Activated CD4-positive, alpha-beta T cell treated with anti-CD3 and anti-CD28 coated beads, Interleukin-2, amount 50 U/mL, for 24 hours (primary cell): ENCODE measurements around the gene AFM.

Experiments used
- DNase-seq, 2 donors: peaks; one replicate each; pipeline ENCODE4 v3.0.0-alpha.2; 2020; ENCODE audit warnings: low read depth in 1 of 2, low spot score in 1 of 2

The AFM gene

GRCh38 chr4:73481358-73481757, at the start of gene AFM:
TSS of gene AFM (plus strand) at chr4:73481745. CDS start at chr4:73481776, 31 bp downstream.
- DNase-seq = no peak

GRCh38 chr4:73431813-73432168, 49.8 kb upstream of the AFM start:
- no peak for DNase-seq

DNA sequence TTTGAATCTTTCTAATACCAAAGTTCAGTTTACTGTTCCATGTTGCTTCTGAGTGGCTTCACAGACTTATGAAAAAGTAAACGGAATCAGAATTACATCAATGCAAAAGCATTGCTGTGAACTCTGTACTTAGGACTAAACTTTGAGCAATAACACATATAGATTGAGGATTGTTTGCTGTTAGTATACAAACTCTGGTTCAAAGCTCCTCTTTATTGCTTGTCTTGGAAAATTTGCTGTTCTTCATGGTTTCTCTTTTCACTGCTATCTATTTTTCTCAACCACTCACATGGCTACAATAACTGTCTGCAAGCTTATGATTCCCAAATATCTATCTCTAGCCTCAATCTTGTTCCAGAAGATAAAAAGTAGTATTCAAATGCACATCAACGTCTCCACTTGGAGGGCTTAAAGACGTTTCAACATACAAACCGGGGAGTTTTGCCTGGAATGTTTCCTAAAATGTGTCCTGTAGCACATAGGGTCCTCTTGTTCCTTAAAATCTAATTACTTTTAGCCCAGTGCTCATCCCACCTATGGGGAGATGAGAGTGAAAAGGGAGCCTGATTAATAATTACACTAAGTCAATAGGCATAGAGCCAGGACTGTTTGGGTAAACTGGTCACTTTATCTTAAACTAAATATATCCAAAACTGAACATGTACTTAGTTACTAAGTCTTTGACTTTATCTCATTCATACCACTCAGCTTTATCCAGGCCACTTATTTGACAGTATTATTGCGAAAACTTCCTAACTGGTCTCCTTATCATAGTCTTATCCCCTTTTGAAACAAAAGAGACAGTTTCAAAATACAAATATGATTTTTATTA, 49.2 kb upstream of the AFM start:
- no peak for DNase-seq

DNA sequence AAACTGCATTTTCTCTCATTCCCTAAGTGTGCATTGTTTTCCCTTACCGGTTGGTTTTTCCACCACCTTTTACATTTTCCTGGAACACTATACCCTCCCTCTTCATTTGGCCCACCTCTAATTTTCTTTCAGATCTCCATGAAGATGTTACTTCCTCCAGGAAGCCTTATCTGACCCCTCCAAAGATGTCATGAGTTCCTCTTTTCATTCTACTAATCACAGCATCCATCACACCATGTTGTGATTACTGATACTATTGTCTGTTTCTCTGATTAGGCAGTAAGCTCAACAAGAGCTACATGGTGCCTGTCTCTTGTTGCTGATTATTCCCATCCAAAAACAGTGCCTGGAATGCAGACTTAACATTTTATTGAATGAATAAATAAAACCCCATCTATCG, 48.4 kb upstream of the AFM start:
- no peak for DNase-seq

- no peak for DNase-seq
Measured at GRCh38 chr4:73434311-73434710, 47.2 kb upstream of the AFM start.

GRCh38 chr4:73435984-73436383, 45.6 kb upstream of the AFM start, which contains the start of gene AFP:
TSS of gene AFP (plus strand) at chr4:73436221. CDS start at chr4:73436263, 42 bp downstream.
- no peak for DNase-seq

GRCh38 chr4:73436674-73437557, 44.6 kb upstream of the AFM start:
- DNase-seq = no peak

- no peak for DNase-seq
Measured at GRCh38 chr4:73437558-73437956, 44.0 kb upstream of the AFM start.

DNA sequence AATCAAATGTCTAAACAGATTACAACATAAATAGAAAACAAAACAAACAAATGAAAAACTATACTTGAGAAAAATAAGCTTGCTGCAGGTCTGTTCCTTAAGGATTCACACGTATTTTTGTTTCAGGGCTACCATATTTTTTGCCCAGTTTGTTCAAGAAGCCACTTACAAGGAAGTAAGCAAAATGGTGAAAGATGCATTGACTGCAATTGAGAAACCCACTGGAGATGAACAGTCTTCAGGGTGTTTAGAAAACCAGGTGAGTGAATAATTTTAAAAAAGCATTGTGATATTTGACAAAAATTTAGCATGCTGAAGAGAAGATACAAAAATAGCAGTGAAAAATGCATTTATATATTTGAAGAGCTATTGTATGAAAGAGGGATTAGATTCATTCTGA, 43.5 kb upstream of the AFM start:
- DNase-seq = no peak

DNA sequence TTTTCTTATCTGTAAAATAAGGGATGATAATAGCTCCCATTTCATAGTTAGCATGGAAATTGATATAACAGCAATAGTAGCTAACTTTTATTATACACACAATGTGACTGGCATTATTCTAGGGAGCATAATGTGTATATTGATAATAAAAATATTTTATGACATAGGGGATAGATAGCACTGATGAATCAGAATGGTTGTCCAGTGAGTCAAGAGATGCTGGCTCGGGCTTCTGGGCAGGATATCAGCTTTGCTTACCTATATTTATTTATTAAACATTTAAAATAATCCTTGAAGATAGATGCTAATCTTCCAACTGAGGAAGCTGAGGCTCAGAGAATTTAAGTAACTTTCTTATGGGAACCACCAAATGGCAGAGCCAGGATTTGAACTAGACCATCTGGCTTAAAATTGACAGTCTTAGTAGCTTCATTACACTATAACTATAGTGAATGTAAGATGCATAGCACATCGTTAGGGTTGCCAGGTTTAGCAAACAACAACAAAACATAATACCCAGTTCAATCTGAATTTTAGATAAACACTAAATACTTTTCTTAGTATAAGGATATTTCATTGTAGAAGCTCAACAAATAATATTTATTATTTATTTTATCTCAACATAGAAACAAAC, 42.8 kb upstream of the AFM start:
- DNase-seq = no peak

GRCh38 chr4:73439445-73439844, 42.1 kb upstream of the AFM start:
- DNase-seq = no peak

DNA sequence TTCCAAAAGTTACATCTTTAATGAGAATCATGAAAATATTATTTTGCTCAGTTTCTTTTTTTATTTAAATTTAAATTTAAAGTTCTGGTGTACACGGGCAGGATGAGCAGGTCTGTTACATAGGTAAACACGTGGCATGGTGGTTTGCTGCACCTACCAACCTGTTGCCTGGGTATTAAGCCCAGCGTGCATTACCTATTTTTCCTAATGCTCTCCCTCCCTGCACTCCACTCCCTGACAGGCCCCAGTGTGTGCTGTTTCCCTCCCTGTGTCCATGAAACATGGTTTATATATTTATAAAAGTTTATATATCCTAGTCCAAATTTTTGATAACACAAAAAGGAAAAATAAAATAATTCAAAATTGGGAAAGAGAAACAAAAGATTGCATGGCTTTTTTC, 41.6 kb upstream of the AFM start:
- DNase-seq = no peak

DNA sequence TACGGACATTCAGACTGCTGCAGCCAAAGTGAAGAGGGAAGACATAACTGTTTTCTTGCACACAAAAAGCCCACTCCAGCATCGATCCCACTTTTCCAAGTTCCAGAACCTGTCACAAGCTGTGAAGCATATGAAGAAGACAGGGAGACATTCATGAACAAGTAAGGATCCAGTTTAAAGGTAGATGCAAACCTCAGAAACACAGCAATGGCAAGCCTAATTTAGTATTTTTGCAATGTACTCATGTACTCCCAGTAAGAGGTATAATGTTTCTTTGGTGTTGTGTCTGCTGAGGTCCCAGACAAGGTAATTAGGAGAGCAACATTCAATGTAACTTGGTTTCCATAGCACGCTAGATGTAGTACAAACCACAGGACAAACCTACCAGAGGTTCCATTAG, 40.9 kb upstream of the AFM start:
- no peak for DNase-seq

- no peak for DNase-seq
Measured at GRCh38 chr4:73442275-73442674, 39.3 kb upstream of the AFM start.

DNA sequence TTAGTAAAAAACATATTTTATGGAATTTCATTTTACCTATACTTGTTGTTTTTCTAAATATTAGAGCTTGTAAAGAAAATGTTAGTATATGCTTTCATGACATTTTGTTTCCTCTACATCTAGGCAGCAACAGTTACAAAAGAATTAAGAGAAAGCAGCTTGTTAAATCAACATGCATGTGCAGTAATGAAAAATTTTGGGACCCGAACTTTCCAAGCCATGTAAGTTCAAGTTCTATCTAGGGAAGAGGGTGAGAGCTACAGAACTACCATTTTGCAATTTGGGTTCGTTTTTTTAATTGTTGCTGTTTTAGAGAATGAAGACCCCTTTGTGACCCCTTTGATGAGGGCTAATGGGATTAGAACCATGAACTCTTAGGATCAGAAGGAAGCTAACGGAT, 38.3 kb upstream of the AFM start:
- no peak for DNase-seq

GRCh38 chr4:73445383-73446335, 35.9 kb upstream of the AFM start:
- no peak for DNase-seq

DNA sequence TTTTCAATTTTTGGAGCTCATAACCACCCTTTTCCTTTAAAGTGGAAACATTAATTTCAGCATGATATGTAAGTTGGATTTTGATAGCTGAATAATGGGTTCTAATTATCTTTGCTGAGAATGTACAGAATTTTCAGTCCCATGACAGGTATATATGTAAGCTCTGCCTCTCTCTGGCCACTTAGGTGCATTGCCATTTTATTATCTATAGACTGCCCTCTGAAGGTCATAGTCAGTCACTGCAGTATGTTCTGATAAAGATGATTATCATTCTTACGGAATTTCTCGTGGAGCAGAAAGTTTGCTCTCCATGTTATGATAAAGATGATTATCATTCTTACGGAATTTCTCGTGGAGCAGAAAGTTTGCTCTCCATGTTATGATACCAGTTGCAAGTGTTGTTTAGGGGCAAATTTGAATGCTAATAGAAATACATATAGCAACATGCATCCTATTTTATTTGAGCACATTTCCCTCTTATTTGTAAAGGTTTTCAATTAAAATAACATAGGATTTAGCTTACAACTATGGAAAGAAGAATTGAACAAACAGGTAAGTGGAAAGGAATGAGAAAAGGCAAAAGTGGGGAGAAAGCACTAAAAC, 35.1 kb upstream of the AFM start:
- DNase-seq = no peak

DNA sequence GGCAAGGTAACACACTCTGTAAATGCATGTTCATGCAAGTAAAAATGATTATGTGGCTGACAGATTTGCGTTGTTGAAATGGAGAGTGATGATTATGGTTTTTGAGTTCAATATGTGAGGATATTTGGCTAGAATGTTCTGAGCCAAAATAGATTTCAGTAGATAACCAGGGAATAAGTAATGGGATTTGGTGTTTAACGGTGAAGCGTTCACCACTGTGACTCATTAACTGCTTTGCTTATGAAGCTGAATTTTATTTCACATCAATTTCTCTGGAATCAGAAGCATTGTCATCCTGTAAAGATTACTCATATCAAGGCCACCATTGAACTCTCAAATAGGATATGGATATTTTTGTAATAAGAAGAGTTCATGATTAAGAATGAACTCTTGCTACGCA, 33.9 kb upstream of the AFM start:
- no peak for DNase-seq

DNA sequence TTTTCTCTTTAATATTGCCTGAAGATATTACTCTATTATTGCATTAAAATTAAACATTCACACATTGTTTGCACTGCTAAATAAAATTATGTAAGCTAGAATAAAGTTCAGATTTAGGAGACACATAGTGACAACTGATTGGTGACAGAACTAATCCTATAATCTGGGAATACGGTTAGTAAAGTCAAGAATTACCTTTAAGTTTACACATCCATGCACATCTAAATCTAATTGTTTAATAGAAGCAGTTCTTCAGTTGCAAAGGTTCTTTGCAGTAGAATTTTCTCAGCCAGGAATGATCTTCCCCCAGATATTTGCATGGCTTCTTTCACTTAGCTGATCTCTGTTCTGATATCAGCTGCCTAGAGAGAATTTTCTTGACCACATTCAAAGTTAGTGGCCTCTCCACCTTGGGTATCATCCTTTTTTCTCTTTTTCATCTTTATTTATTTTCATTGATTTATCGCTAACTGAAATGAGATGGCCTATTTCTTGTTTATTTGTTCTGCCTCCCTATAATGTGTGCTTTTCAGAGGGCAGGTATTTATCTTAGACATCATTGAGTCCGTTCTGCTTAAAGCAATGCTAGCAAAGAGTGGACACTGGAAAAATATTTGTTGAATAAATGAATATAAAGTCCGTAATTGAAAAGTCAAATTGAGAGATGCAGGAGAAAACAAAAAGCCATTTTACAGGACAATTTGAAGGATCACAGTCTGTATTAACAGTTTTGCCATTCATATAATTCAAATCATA, 32.9 kb upstream of the AFM start:
- no peak for DNase-seq
